GM12801 (cell line): ENCODE results near the gene KIF3A.

ENCODE experiments used
- TF ChIP-seq, protein P1 (sequence below): IDR thresholded peaks from one replicate; pipeline ENCODE4 v1.5.1; 2011; ENCODE audit warnings: control low read depth; ENCODE audit not compliant: insufficient read length; ENCODE audit errors: extremely low read depth

Gene KIF3A

DNA sequence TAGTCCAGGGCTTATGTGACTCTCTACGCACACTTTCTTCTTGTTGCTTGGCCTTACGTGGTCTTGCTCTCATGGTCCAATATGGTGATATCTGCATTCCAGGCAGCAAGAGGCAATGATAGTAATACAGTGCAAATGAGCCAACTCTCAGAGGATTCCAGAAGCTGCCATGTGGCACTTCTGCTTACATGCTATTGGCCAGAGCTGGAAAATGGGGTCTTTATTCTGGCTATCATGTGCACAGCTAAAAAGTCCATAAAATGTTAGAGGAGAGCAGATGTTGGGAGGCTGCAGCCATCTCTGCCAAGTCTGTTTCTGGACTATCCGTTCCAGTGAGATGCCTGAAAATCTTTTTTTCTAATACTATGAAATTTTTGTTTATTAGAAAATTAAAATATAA, 42.6 kb upstream of the KIF3A start:
- TF ChIP-seq, protein P1, sequence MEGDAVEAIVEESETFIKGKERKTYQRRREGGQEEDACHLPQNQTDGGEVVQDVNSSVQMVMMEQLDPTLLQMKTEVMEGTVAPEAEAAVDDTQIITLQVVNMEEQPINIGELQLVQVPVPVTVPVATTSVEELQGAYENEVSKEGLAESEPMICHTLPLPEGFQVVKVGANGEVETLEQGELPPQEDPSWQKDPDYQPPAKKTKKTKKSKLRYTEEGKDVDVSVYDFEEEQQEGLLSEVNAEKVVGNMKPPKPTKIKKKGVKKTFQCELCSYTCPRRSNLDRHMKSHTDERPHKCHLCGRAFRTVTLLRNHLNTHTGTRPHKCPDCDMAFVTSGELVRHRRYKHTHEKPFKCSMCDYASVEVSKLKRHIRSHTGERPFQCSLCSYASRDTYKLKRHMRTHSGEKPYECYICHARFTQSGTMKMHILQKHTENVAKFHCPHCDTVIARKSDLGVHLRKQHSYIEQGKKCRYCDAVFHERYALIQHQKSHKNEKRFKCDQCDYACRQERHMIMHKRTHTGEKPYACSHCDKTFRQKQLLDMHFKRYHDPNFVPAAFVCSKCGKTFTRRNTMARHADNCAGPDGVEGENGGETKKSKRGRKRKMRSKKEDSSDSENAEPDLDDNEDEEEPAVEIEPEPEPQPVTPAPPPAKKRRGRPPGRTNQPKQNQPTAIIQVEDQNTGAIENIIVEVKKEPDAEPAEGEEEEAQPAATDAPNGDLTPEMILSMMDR, result no peak

DNA sequence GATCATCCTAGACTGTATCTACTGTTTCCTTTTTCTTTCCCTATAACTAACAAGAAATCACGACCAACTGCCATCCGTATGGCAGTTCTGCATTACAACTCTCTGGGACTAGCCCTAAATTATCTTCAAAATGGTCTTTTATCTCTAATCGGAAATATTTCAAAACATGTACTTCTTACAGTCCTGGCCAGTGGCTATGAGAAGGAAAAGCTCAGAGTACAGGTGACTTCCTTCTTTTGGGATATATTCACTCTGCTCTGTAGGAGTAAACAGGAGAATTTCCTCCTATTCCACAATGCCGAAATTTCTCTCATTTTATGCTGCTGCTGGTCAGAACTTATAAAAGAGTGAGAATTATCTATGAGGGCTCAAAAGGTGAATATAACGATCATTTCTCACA, 41.5 kb upstream of the KIF3A start:
- TF ChIP-seq, protein P1, result no peak

DNA sequence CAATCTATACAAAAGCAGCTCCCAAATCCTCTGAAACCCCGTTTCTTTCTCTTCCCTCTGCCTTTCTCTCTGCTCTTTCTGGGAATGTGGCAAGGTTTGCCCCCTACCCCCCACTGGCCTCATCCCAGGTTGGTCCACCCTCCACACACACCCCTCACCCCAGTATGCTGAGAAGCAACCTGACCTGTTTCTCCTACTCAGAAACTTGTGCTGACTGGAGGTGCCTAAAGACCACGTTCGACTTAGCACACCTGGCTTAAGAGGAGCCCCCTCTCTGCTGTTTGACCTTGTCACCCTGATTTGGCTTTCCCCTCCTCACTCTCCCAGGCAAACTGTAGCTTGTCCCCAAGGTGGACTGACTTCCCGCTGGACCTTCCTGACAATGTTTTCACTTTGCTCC, 40.8 kb upstream of the KIF3A start:
- TF ChIP-seq, protein P1, result no peak

DNA sequence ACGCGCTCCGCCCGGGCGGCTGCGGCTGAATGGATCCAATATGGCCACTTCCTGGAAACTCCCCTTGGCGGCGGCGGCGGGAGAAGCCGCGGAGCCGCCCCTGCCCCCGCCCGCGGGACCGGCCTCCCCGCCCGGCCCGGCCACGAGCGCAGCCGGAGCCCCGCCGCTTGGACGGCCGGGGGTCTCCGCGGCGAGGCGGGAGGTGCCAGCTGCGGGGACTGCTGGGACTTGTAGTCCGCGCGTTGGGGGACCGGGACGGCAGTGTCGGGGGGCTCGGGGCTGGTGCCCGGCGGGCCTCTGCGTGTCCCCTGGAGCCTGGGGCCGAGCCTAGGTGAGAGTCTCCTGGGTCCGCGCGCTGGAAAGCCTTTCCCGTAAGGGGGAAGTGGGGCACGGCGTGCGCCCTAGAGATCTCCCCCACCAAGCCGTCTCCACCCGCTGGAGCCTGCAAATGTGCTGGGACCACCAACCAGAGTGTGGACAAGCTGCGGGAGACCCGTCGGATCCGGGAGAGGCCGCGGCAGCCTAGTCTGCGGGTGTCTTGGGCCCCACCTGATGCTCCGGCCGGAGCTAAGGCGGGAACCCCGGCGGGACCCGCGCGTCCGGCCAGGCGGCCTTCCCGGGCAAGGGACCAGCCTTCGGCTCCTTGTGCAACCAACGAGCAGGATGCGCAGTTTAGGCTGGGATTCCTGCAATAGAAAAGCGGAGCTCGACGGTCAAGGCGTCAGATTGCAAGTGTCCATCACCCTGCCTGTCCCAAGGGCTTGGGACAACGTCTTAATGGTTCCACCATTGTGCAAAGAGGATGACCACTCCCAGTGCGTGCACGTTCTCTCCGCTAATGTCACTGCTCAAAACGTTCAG, 40.1 kb upstream of the KIF3A start, which contains the start of gene SEPTIN8:
Gene SEPTIN8 (minus strand): TSS at position 31 of the 861 bp plus-strand sequence. CDS start 102 bp downstream, outside the sequence.
- TF ChIP-seq, protein P1, result no peak

DNA sequence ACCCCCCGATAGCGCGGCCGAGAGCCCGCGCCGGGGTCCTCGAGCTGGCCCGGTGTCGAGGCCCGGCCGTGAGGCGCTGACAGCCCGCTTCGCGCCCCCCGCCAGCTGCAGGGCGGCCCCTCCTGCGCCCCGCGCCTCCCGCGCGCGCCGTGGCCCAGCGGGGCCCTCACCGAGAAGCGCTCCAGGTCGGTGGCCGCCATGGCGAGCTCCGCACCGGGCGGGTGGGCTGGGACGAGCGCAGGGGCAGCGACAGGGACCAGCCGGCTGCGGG, 39.5 kb upstream of the KIF3A start:
- TF ChIP-seq, protein P1, result no peak

DNA sequence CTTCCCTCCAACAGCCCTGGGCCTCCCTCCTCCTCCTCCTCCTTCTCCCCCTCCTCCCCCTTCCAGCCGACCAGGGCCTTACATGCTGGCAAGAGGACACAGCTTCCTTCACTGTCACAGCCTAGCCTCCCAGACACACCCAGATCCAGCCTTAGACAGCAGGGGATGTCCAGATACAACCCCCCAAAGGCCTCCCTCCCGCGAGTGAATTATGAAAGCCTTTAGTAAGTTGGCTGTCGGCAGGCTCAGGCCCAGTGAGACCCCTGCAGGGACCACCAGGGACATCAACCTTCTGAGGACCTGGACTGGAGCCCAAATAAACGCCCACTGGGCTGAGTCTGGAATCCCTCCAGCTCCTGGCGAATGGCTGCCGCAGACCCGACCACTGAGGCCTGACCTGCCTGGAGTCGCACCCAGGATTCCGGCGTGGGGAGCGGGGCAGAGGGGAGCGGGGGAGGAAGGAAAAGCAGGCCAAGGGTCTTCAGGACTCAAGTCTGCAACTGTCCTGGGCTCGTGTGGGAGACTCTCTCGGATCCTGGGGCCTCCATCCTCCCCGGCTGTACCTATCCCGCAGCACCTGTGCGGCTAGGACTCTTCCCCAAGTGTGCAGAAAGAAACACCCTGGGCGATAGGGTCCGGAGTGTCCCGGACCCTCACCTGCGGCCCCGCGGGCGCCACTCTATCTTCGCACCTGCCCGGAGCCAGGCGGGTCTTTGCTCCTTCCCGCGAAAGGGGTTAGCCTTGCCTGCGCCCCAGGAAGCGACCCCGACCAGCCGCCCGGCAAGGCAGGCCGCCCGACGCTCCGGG, 39.0 kb upstream of the KIF3A start:
- TF ChIP-seq, protein P1, result no peak

DNA sequence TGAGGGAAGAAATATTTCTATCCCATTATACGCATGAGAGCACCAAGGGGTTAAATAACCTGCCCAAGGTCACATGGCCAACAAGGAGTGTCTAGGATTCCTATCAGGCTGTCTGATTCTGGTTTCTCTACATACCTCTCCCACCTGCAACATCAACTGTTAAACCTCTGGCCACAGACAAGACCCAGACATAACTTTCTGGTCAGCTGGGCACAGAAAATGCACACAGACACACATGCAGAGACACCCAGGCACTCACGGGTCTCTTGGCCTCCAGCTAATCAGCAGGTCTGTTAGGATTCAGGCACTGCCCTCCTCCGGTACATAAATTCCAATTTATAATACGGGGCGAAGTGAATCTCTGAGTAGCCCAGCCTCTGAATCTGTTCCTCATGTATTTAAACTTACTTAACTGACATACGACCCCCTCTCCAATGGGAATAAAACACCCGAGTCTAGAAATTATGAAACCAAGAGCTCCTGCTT, 38.2 kb upstream of the KIF3A start:
- TF ChIP-seq, protein P1, result no peak
